SK-MEL-5 (cell line): ENCODE data around the gene DONSON. TPM values are rescaled to one million over a fixed set of nuclear protein-coding genes. Genes with fewer than 3 reads are reported as not detected.

Source experiments
- DNase-seq: peaks from one replicate; pipeline ENCODE4 v3.0.0-alpha.2; 2016; ENCODE audit warnings: low read depth, low spot score
- in situ Hi-C: cut with HindIII; loops from 2 replicates; pipeline ENCODE4 v1.10.0; 2016; ENCODE audit warnings: low sequenced_read_pairs, high pct_unique_total_duplicates, low pct_unique_long_range_greater_than_20kb
- total RNA-seq: library from RNA; depleted of rRNA; stranded (reverse); fragments of >200 nt; shearing (Covaris generic); gene quantifications from 2 replicates; pipeline ENCODE4 v1.2.3, GENCODE V29; 2014; rRNA removed

DONSON gene
- total RNA-seq, 1 experiment from 2014 or later = 16.9 TPM

DNA sequence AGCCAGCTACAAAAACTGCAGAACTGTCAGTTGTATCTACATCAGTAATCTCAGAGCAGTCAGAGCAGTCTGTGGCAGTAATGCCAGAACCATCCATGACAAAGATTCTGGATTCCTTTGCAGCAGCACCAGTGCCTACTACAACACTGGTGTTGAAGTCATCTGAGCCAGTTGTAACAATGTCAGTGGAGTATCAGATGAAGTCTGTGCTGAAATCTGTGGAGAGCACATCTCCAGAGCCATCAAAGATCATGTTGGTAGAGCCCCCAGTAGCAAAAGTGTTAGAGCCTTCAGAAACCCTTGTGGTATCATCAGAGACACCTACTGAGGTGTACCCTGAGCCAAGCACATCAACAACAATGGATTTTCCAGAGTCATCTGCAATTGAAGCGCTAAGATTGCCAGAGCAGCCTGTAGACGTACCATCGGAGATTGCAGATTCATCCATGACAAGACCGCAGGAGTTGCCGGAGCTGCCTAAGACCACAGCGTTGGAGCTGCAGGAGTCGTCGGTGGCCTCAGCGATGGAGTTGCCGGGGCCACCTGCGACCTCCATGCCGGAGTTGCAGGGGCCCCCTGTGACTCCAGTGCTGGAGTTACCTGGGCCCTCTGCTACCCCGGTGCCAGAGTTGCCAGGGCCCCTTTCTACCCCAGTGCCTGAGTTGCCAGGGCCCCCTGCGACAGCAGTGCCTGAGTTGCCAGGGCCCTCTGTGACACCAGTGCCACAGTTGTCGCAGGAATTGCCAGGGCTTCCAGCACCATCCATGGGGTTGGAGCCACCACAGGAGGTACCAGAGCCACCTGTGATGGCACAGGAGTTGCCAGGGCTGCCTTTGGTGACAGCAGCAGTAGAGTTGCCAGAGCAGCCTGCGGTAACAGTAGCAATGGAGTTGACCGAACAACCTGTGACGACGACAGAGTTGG is 38.4 kb downstream of the DONSON start:
- no peak for DNase-seq
- in situ Hi-C loops = no loop called here

DNA sequence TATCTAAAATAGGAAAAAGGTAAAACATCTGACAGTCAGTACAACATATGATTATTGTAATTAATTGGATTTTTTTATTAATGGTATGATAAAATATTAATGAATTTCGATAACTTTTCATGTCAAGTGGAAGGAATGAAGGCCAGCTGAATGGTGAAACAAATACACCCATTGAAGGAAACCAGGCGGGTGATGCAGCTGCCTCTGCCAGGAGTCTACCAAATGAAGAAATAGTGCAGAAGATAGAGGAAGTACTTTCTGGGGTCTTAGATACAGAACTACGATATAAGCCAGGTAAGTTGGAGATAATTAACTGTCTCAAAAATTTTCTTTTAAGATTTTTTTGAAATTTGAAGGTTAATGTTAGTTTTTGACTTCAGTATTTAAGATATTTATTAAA is 42.4 kb downstream of the DONSON start:
- DNase-seq = no peak
- in situ Hi-C loops = no loop called here

DNA sequence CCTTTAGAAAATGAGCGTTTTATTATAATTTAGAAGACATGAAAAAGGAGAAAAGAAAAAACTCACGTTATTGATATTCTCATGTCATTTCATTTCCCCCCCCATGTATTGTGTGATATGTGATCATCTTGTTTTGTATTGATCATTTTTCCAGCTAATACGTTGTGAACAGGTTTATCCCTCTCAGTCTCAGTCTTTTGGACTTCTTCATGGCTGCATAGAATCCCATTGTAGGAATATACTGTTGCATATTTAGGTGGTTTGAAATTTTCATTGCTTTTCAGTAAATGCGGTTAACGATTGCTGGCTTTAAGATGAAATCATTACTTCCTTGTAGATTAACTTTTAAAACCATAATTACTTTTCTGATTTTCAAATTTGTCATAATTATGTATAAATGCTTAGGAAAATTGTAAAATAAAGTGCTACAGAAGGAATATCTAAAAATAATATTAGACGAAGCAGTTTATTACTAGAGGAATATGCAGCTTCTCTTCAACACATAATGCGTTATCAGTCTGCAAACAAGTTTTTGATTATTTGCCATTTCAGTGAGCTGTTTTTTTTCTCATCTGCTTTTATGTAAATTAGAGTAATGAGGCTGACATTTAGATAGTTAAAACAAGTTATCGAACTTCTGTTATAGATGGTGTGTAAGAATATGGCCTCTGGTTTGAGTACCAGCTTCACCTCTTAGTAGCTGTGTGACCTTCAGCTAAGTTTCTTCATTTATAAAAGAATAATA is 43.9 kb downstream of the DONSON start:
- in situ Hi-C loops = no loop called here
- DNase-seq = no peak

DNA sequence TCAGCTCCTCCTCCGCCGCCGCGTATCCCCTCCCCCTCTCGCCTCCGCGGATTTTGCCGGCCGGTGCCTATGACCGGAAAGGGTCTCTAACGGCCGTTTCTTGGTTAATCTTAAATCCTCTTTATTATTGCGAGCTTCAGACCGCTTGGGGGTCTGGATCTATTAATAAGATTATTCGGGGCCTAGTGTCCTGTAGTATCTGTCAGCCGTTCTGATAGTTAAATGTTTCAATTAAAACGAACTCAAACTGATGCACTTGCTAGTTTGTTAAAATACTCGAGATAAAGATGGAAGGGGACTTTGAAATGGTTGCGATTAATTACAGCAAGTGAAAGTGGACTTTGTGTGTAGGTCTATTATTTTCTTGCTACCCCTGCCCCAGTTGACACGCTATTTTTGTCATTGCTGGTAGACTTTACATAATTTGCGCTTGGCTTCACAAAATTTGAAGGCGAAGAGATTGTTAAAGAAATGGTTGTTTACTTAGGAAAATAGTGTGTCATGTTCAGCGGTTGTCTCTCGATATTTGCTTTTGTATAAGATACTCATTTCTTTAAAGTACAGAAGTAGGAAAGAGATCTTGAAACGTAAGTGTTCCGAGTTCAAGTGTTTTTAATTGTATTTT is 44.9 kb downstream of the DONSON start:
- peak; percentile 68 for DNase-seq
- in situ Hi-C loops = no loop called here

DNA sequence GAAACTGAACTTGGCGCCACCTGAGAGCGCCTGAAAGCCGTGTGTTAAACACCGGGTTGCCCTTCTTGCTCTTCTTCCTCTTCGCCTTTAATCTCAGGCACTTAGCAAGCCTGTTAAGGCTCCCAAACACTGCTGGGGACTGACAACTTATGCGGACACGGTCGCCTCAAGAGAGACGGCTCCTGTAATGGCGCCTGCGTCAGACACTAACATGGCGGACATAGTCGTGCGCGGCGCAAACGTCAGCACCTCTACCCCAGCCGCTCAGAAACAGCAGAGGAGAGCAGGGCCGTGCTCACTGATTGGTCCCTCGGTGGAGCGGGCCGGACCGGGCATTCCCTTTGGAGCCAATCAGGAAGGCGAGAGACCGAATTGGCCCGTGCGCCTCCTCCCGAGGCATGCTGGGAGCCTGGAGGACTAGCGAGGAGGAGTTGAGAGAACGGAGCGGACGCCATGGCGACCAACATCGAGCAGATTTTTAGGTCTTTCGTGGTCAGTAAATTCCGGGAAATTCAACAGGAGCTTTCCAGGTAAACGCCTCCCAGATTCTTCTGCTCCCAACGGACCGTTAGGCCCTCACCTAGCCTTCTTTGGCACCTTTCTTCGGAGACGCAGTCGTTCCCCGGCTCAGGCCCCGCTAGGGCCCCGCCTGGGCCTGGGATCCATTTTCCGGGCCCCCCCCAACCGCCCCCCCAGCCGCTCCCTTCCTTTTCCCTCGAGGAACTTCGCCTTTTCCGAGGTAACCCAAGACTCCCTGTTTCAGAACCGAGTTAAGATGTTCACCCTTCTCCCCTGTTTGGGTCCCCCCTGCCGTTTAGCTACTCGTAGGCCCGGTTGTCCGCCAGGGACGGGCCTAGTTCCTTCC is 45.6 kb downstream of the DONSON start, which contains the start of gene SON:
Gene SON, plus strand, starts transcription at position 399 of the 865 bp plus-strand sequence. Its CDS starts 55 bp downstream, at position 454.
- in situ Hi-C loops = no loop called here
- peak; percentile 99 for DNase-seq

DNA sequence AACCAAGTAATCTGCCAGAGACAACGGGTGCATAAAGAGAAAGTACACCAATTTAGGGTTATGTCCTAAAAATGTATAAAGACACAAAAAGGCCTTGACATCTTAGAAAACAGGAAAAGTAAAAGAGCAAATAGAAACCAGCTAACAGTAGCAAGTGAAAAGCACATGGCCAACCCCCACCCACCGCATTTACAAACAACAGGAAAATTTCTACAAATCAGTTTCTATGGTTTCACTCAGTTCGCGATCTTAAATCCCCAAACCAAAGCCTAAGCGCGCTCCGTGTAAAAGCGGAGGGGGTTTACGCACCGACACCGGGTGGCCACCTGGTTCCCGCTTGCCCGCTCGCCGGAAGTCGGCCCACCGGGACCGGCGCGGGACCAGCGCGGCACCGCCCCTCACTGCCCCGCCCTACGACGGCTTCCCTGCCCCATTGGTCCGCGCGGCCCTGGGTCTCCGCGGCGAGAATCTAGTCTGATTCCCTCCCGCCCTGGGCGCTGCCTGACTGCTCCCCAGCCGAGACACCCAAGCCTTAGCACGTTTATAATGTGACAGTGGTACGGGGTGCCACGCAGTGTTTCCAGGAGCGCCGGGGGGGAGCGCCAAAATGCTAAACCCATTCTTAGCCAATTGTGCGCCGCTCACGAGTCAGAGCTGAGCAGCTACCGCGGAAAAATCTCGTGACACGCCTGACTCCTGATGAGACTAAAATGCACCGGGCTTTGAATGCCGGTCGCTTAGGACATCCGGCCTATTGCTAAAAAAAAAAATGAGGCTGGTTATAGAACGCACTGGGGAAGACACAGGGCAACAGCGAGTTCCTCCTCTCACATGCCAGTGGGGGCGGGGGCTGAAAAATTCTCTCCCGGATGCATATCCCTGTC is 46.5 kb downstream of the DONSON start, which contains the start of gene GART:
Gene GART, minus strand, starts transcription at position 362 of the 884 bp plus-strand sequence. CDS start 2,802 bp downstream, outside the sequence.
- in situ Hi-C loops = no loop called here
- DNase-seq = peak; percentile 78

DNA sequence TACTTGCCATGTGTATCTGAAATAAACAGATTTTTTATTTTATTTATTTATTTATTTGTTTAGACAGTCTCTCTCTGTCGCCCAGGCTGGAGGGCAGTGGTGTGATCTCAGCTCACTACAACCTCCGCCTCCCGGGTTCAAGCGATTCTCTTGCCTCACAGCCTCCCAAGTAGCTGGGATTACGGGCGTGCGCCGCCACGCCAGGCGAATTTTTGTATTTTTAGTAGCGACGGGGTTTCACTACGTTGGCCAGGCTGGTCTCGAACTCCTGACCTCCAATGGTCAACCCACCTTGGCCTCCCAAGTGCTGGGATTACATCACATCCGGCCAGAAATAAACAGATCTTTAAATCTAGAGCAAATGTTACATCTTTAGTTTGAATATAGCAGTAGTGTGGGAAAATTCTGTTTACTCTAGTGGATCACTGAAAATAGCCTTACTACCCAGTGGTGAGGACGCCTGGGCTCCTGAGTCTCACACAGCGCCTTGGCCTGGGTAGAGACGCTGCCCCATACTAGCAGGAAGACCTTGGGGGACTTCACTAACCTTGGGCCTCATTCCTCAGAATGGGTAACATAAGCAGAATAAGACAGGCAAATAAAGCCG is 47.3 kb downstream of the DONSON start:
- DNase-seq = peak; percentile 26
- in situ Hi-C loops = no loop called here

DNA sequence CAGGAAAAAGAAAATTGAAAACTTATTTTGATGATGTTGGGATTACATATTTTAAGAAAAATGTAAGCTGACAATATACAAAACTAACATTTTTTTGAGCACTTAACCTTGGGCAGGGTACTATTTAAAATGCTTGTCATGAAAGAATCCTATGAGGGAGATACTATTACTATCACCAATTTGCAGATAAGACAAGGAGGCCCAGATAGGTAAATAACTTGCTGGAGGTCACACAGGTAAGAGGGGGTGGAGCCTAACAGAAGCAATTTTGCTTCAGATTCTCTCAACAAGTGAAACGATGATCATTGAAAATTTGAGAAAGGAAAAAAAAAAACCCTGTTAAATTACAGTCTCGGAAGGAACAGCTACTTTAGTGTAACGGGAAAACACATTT is 47.8 kb downstream of the DONSON start:
- no peak for DNase-seq
- in situ Hi-C loops = no loop called here

DNA sequence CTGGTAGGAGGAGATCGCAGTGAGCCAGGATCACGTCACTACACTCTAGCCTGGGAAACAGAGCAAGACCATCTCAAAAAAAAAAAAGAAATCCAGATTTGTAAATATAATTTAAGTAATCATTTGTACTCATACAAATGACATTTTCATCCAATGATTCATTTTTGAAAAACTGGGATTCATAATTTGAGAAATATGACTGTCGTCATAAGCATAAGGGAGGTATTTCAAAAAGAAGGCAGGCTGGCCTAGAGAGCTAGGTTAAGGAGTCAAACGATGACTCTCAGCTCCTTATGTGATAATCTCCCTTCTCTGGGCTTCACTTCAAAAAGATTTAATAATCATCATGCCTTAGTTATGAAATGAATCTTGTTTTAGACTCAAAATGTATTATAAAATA is 48.9 kb downstream of the DONSON start:
- DNase-seq = no peak
- in situ Hi-C loops = no loop called here

DNA sequence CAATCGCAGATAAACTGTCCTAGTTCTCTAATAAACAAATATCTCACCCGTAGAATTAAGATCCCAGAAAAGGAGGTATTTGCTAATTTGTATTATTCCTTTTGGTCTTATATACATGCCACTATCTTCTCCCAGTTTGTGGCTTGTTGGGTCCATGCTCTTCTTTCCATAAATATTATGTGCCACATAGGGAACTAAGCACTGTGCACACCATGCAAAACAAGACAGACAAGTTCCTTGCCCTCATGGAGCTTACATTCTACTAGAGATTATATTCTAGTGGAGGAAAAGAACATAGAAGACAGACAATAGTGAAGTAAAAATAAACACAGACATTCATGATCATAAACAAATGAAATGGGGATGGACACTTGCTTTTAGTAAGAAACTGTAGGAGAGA is 51.3 kb downstream of the DONSON start:
- in situ Hi-C loops = no loop called here
- DNase-seq = no peak

DNA sequence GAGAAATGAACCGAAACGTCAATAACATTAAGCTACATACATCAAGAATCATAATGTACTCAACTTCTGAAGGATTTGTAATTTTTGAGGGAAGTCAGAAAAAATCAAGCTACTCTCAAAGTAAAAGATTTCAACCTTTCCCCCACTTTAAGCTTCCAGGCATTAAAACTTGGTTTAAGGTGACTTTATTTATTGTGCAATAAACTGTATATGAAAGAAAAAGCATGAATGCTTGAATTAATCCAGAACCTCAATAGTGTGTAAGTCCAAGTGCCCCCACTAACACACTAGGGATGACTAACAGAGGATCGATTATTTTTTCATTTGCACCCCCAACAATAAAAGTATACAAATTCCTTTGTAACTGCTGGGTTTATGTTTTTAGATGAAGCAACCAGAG is 57.5 kb downstream of the DONSON start:
- no peak for DNase-seq
- in situ Hi-C loops = no loop called here

Other genes starting within 250 kb of the DONSON start
- 104 and 121 TPM in 2 replicates for gene IFNGR2, start 185.3 kb downstream of the DONSON start, total RNA-seq
- 32.1 and 32.7 TPM in 2 replicates for gene TMEM50B, start 108.7 kb downstream of the DONSON start, total RNA-seq
- 0.64 and 1.1 TPM in 2 replicates for gene DNAJC28, start 97.0 kb downstream of the DONSON start, total RNA-seq
- gene GART, start 46.6 kb downstream of the DONSON start, total RNA-seq = 90.1 and 95.7 TPM in 2 replicates
- gene SON, start 45.6 kb downstream of the DONSON start, total RNA-seq = 94.1 and 133 TPM in 2 replicates
- gene CRYZL1, start 53.1 kb upstream of the DONSON start, total RNA-seq = 7.7 and 15.2 TPM in 2 replicates
- 10.9 and 13.4 TPM in 2 replicates for gene ITSN1, start 53.8 kb upstream of the DONSON start, total RNA-seq